GM18507 (cell line): ENCODE measurements around the gene FAM89A.
A peak's percentile ranks its signal among the peaks of the same experiment; 100 is the strongest.

Experiments used
- DNase-seq: peaks from one replicate; pipeline ENCODE4 v3.0.0; 2011; ENCODE audit warnings: low read depth; ENCODE audit not compliant: insufficient read length; ENCODE audit errors: extremely low spot score
- FAIRE-seq: peaks from 2 replicates; lab custom pipeline; 2011; peaks lifted over from hg19 to GRCh38; lab: Jason Lieb, UNC

Gene FAM89A

DNA sequence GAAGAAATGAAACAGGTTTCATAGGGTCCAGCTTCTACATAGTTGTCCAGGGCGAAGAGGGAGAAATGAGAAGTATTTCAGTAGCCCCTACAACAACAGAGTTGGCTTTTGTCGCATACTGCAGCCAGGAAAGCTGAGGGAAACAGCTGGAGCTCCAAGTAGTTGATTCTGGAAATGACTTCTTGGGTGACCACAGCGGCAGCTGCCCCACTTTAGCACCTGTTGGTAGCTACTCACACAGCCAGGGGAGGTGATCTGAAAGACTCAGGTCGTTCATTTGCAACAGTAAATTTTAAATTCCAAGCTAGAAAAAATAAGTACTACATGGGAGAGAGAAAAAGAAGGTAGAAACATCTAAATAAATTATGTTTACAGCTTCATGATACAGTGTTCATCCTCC, 63.7 kb downstream of the FAM89A start:
- no peak for FAIRE-seq
- DNase-seq: no peak

GRCh38 chr1:230975636-230976035, 64.4 kb downstream of the FAM89A start:
- FAIRE-seq: no peak
- DNase-seq: no peak

DNA sequence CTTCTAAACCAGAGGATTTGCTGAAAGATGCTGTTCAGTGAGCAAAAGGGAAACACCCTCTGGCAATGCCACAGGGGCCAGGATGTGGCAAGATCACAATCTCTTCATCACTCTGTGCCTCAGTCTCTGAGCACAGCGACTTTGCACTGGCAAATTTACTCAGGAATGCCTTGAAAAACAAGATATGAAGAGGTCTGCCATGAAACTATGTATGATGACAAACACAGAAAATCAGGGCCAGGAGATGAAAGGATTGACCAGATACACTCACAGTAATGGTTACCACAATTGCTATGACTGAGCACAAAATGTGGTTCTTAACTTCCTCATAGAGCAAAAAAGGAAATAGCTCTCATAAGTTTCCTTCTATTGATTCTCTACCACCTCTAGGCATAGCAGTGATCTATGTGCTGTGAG, 67.2 kb downstream of the FAM89A start:
- DNase-seq: no peak
- peak; percentile 74 for FAIRE-seq

DNA sequence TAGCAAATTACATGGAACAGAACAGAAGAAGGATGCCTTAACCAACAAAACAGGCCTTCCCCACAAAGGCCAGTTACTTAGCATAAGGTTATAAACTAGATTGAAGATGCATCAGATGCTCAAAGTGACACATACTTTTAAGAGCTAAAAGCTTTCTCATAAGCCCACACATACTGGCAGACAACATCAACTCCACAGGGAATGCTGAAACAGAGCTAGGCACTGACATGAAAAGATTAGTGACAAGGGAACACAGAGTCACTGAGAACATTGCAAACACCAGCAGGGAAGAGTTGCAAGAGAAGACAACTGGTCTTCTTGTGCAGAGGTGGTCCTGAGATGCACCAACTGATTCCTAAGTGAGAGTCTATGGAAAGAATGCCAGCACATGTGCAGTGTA, 68.3 kb downstream of the FAM89A start:
- DNase-seq (no peak), FAIRE-seq (no peak)

GRCh38 chr1:230970432-230970831, 69.6 kb downstream of the FAM89A start:
- no peak for FAIRE-seq
- DNase-seq: no peak
